GM12801 (cell line): ENCODE measurements around the gene TET2.

Source experiments
- TF ChIP-seq, protein P1 (sequence below): IDR thresholded peaks from one replicate; pipeline ENCODE4 v1.5.1; 2011; ENCODE audit warnings: control low read depth; ENCODE audit not compliant: insufficient read length; ENCODE audit errors: extremely low read depth

TET2 gene

DNA sequence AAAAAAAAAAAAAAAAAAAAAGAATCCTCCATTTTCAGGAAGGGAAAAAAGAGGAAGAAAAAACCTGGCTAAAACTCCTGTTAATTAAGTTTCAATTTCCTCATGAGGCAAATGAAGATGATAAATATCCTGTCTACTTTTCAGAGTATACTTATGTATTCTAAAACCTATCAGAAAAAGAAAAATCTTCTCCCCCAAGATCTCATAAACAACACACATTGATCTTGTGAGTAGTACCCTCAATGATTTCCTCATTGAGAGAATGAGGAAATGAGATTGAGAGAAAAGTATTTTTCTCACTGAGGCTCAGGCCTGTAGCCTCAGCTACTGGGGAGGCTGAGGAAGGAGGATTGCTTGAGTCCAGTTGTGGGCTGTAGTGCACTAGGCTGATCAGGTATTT, 146.7 kb downstream of the TET2 start:
- TF ChIP-seq, protein P1, sequence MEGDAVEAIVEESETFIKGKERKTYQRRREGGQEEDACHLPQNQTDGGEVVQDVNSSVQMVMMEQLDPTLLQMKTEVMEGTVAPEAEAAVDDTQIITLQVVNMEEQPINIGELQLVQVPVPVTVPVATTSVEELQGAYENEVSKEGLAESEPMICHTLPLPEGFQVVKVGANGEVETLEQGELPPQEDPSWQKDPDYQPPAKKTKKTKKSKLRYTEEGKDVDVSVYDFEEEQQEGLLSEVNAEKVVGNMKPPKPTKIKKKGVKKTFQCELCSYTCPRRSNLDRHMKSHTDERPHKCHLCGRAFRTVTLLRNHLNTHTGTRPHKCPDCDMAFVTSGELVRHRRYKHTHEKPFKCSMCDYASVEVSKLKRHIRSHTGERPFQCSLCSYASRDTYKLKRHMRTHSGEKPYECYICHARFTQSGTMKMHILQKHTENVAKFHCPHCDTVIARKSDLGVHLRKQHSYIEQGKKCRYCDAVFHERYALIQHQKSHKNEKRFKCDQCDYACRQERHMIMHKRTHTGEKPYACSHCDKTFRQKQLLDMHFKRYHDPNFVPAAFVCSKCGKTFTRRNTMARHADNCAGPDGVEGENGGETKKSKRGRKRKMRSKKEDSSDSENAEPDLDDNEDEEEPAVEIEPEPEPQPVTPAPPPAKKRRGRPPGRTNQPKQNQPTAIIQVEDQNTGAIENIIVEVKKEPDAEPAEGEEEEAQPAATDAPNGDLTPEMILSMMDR, result no peak

DNA sequence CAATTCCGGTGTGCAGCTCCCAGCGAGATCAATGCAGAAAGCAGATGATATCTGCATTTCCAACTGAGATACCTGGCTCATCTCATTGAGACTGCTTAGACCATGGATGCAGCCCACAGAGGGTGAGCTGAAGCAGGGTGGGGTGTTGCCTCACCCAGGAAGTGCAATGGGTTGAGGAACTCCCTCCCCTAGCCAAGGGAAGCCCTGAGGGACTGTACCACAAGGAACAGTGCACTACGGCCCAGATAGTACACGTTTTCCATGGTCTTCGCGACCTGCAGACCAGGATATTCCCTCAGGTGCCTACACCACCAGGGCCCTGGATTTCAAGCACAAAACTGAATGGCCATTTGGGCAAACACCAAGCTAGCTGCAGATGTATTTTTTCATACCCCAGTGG, 150.0 kb downstream of the TET2 start:
- TF ChIP-seq, protein P1, result no peak

DNA sequence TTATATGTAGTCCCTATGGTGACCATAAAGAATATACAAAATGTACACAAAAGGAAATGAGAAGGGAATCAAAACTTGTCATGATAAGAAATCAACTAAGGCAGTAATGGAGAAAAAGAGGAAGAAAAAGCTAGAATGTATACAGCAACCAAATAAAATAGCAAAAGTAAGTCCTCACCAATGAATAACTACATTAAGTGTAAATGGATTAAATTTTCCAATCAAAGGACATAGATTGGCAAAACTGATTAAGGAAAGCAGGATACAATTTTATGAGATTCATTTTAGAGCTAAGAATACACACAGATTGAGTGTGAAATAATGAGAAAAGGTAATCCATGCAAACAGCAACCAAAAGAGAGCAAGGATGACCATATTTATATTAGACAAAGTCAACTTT, 157.4 kb downstream of the TET2 start:
- TF ChIP-seq, protein P1, result no peak

DNA sequence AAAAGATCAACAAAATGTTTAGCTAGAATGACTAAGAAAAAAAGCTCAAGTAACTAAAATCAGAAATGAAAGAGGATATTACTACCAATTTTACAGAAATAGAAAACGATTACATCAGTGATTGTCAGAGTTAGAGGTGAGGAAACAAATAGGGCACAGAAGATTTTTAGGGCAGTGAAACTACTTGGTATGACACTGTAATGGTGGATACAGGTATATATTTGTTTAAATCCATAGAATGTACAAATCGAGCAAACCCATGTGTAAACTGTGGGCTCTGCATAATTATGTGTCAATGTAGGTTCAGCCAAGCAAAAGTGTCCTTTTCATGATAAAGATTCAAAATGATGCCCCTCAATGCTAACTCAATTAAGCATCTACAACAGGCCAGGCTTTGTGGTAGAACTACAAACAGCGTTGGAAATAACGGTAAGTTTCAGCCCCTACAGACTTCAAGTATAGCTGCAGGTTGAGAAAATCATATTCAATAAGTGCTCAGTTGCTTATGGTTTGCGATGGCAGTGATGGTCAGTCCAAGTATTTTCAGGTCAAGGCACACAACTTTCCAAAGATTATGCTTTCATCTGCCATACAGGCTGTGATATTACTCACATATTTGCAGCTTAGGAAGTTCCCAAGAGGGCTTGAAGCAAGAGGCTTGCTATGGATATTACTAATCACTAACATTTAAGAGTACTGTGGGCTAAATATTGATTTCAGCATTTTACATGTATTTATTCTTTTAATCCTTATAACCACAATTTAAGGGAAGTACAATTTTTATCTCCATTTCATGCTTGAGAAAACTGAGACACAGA, 158.6 kb downstream of the TET2 start:
- TF ChIP-seq, protein P1, result no peak

DNA sequence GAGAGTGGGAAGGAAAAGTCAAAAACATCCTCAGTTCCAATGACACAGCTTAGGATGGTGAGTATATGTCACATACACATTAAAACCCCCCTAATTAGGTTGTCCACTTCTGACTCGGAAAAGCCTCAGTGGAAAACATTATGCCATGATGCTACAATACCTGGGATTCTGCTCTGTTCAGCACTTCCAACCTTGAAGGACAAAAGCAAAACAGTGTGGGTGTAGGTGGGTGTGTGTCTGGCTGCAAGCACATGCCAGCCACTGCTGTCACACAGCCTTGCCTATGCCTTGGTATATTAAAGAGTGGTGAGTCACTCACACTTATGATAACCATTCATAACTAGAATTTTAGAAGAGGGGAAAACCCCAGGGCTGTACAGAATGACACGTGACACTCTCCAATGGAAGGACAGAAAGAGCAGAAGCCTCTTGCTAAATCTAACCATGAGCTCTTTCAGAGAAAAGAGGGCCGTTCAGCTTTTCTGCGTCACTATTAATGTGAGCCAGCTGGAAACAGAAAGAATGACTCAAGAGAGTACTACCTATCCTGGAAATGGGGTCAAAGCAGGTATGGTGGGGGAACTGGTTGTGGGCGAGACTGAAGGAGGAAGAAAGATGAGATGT, 159.6 kb downstream of the TET2 start:
- TF ChIP-seq, protein P1, result no peak

DNA sequence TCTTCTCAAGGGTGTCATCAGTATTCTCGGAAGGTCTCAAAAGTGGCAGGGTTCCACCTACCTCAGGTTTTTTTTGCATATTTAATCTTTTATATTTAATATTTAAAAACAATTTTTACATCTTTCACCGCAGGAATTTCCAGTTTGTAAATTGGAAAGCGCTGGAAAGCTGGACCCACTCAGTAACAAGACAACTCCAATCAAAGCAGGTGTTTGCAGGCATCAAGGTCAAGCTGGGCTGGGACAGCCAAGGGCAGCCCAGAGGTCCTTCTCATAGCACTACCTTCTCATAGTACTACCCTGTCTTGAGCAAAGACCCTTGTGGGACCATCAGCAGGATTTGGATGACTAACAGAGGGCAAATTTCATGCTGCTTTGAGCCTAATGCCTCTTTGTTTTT, 160.1 kb downstream of the TET2 start:
- TF ChIP-seq, protein P1, result no peak

DNA sequence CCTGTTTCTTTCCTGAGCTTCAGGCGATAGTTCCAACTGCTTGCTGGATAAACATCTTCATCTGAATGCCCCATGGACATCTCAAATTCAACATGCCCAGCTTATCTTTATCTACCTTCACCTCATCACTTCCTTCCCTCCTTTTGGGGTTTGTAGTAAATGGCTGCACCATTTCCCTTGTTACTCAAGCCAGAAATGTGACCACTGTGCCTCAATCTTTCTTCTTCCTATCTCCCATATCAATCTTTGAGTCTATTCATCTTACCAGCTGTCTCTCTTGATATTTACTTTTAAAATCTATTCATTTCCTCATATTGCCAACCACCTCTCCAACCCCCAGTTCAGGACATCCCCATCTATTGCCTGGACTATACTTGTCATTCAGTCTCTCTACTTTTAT, 171.8 kb downstream of the TET2 start:
- TF ChIP-seq, protein P1, result no peak
